HUES64 (cell line): ENCODE data around the gene JAK3.
"Not testable (repeated sequence)": the region's sequence is repeated elsewhere in the genome, so short reads cannot be mapped to it uniquely, and the experiment has no call there.

ENCODE experiments used
- H3K27ac ChIP-seq: 2 replicates; pipeline ENCODE4 v1.7.0; 2013; ENCODE audit warnings: low read depth, low read length, inconsistent platforms
- H3K27me3 ChIP-seq: 2 replicates; pipeline ENCODE4 v1.6.1; 2013; ENCODE audit warnings: mild to moderate bottlenecking, low read length; ENCODE audit not compliant: insufficient read depth
- H3K36me3 ChIP-seq: 2 replicates; pipeline ENCODE4 v1.6.1; 2013; ENCODE audit warnings: mild to moderate bottlenecking, low read length; ENCODE audit not compliant: insufficient read depth
- H3K4me1 ChIP-seq: 2 replicates; pipeline ENCODE4 v1.6.1; 2013; ENCODE audit warnings: mild to moderate bottlenecking, low read length, moderate library complexity; ENCODE audit not compliant: insufficient read depth
- H3K4me3 ChIP-seq: 2 replicates; pipeline ENCODE4 v1.5.1; 2013; ENCODE audit warnings: mild to moderate bottlenecking, low read length, moderate library complexity
- H3K9ac ChIP-seq: 2 replicates; pipeline ENCODE4 v1.6.1; 2013; ENCODE audit warnings: mild to moderate bottlenecking, low read depth, low read length
- H3K9me3 ChIP-seq: 2 replicates; pipeline ENCODE4 v1.6.1; 2013; ENCODE audit warnings: low read depth, low read length; ENCODE audit not compliant: insufficient read depth
- WGBS: fragments of 150-250, 120-280 bp; methylation state at CpG from one replicate; pipeline ENCODE4 v1.1.7; 2013; ENCODE audit warnings: missing lambda C conversion rate; 5-methylcytosine and 5-hydroxymethylcytosine counted together

JAK3 gene

DNA sequence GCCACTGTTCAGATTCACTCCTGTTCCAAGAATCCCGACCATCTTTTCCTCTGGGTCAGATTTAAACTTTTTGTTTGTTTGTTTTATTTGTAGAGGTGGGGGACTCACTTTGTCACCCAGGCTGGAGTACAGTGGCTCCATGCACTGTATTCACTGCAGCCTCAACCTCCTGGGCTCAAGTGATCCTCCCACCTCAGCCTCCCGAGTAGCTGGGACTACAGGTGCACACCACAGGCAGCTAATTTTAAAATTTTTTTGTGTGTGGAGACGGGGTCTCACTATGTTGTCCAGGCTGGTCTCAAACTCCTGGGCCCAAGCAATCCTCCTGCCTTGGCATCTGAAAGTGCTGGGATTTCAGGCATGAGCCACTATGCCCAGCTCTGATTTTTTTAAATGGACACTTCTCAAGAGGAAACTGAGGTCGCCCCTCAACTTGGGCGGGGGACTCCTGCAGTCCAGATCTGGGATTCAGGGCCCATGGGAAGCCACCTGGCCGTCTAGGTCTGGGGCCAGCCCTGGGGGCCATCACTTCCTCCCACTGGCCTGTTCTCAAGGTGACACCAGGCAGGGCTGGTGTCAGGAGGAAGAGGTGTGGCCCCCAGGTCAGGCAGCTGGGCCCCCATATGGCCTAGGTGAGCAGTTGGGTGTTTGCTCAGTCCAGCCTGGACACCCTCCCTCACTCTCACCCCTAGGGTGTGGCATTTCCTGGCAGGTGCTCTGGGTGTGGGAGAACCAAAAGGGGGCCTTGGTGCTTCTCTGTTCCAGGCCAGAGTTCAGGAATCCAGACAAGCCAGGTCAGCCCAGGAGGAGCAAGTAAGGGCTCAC, 51.6 kb downstream of the JAK3 start:
- H3K4me1 ChIP-seq, result no peaks in the 10 kb centered on the region
- peaks cover 23% of the 10 kb centered on the region for H3K27me3 ChIP-seq
- no peak overlapping the region for H3K9ac ChIP-seq
- H3K27ac ChIP-seq, result no peak overlapping the region
- WGBS, result 87% methylated on average over 6 of the region's 6 CpGs
- no peaks in the 10 kb centered on the region for H3K9me3 ChIP-seq
- no peak overlapping the region; the same call in 1 of the 2 replicates for H3K4me3 ChIP-seq
- H3K36me3 ChIP-seq, result no peaks in the 10 kb centered on the region

DNA sequence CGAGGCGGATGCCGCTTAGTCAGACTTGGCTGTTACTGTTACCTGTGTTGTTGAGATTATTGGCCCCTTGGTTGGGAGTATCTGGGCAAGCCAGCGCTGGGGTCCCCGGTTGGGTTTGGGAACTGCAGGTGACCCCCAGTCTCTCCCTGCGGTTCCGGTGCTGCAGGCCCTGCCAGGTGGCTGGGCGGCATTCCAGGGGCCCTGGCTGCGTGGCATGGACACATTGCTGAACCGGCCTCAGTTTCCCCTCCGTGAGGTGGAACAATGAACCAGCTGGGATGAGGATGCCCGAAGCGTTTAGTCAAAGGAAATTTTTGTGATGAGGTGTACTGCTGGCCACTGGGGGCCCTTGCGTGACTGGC, 52.3 kb downstream of the JAK3 start:
- WGBS, result 46% methylated on average over 14 of the region's 14 CpGs
- Histone ChIP-seq H3K4me3 (peak overlapping the region; percentile 65), H3K27ac (no peak overlapping the region), H3K9me3 (no peaks in the 10 kb centered on the region), H3K27me3 (peaks cover 23% of the 10 kb centered on the region), H3K9ac (peak overlapping the region; percentile 54), H3K4me1 (no peaks in the 10 kb centered on the region), H3K36me3 (no peaks in the 10 kb centered on the region)

DNA sequence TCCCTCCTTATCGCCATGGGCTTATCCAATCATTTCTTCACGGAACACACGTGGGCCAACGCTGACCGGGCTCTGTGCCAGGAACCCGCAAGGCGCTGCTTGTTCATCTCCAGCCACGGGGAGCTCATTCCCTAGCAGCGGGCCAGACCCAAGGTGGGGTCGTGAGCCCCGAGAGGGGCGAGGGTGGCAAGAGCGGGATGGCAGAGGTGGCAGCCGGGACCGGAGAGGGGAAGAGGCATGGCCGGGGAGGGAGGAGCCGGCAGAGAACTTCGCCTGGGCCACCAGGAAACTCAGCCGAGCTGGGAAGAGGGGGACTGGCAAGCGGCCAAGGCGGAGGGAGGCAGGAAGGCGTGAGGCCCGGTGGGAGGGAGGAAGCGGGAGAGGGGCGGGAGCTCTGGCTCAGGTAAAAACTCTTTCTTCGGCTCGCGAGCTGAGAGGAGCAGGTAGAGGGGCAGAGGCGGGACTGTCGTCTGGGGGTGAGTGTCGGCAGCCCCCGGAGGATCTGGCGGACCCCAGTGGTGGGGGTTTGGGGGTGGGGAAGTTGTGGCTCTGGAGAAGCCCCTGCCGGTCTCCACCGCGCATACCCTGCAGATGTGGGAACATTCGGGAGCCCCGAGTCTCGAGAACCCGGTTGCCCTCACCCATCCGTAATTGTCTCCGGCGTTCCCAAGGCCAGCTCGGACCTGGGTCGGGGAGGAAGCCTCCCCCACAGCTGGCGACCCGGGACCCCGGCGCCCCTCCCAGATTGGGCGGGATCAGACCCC, 52.9 kb downstream of the JAK3 start, which contains the start of gene B3GNT3:
B3GNT3 (plus strand) TSS at position 408 of the 764 bp plus-strand sequence. CDS start 12,670 bp downstream, outside the sequence.
- H3K4me3 ChIP-seq, result peak within 1 kb of the TSS; percentile 65
- H3K9ac ChIP-seq, result peak within 1 kb of the TSS; percentile 54
- H3K4me1 ChIP-seq, result no peaks in the 10 kb centered on the region
- H3K27ac ChIP-seq, result no peak within 1 kb of the TSS
- H3K27me3 ChIP-seq, result peaks cover 23% of the 10 kb centered on the region
- H3K9me3 ChIP-seq, result no peaks in the 10 kb centered on the region
- 14% methylated on average over 50 of the region's 50 CpGs for WGBS
- no peaks in the 10 kb centered on the region for H3K36me3 ChIP-seq

- Histone ChIP-seq H3K27me3 (peaks cover 23% of the 10 kb centered on the region), H3K27ac (no peak overlapping the region), H3K9ac (no peak overlapping the region), H3K36me3 (no peaks in the 10 kb centered on the region), H3K4me1 (no peaks in the 10 kb centered on the region), H3K9me3 (no peaks in the 10 kb centered on the region), H3K4me3 (peak overlapping the region; percentile 65)
- WGBS, result 61% methylated on average over 9 of the region's 9 CpGs
Measured at GRCh38 chr19:17794412-17794730, 53.4 kb downstream of the JAK3 start.

GRCh38 chr19:17790059-17790780, 57.6 kb downstream of the JAK3 start:
- Histone ChIP-seq H3K27me3 (peaks cover 15% of the 10 kb centered on the region), H3K9me3 (no peaks in the 10 kb centered on the region), H3K27ac (no peak overlapping the region), H3K4me1 (no peaks in the 10 kb centered on the region), H3K4me3 (no peak overlapping the region), H3K9ac (no peak overlapping the region), H3K36me3 (no peaks in the 10 kb centered on the region)
- WGBS, result 81% methylated on average over 6 of the region's 6 CpGs

DNA sequence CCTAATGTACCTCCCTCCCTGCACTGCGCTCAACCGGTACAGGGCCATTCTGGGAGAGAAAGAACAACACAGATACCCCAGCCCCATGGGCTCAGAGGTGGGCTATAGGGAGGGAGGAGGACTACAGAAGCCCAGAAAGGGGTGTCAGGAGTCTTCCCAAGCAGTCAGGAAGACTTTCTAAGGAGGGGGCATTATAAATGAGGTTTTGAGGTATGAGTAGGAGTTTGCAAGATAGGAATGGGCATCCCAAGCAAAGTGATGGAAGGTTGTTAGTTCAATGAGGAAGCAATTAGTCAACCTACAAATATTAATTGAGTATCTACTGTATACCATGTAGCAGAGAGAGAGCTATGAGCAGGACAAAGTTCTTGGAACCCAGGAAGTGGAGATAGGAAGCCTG, 59.1 kb downstream of the JAK3 start:
- Histone ChIP-seq H3K27me3 (peaks cover under 1% of the 10 kb centered on the region; the same call in 1 of the 2 replicates), H3K4me1 (no peaks in the 10 kb centered on the region), H3K27ac (no peak overlapping the region), H3K4me3 (no peak overlapping the region), H3K36me3 (peaks cover 3% of the 10 kb centered on the region; the same call in 1 of the 2 replicates), H3K9me3 (no peaks in the 10 kb centered on the region), H3K9ac (no peak overlapping the region)
- no CpG with 5 or more reads among the region's 2 CpGs for WGBS

GRCh38 chr19:17787274-17787913, 60.4 kb downstream of the JAK3 start:
- Histone ChIP-seq H3K9ac (no peak overlapping the region), H3K27ac (no peak overlapping the region), H3K4me1 (no peaks in the 10 kb centered on the region), H3K4me3 (no peak overlapping the region), H3K27me3 (no peaks in the 10 kb centered on the region), H3K36me3 (peaks cover 7% of the 10 kb centered on the region; the same call in 1 of the 2 replicates), H3K9me3 (no peaks in the 10 kb centered on the region)
- 95% methylated on average over 14 of the region's 14 CpGs for WGBS

GRCh38 chr19:17784201-17785008, 63.4 kb downstream of the JAK3 start:
- no peak overlapping the region for H3K27ac ChIP-seq
- H3K4me3 ChIP-seq, result no peak overlapping the region
- peaks cover 7% of the 10 kb centered on the region; the same call in 1 of the 2 replicates for H3K36me3 ChIP-seq
- 65% methylated on average over 32 of the region's 32 CpGs for WGBS
- H3K9me3 ChIP-seq, result no peaks in the 10 kb centered on the region
- no peaks in the 10 kb centered on the region for H3K27me3 ChIP-seq
- no peaks in the 10 kb centered on the region for H3K4me1 ChIP-seq
- no peak overlapping the region for H3K9ac ChIP-seq

- H3K27me3 ChIP-seq, H3K4me1 ChIP-seq, H3K9me3 ChIP-seq, H3K36me3 ChIP-seq, H3K27ac ChIP-seq, H3K4me3 ChIP-seq, H3K9ac ChIP-seq: not testable (repeated sequence)
- WGBS, result 90% methylated on average over 5 of the region's 5 CpGs
Measured at GRCh38 chr19:17783721-17784120, 64.1 kb downstream of the JAK3 start.

DNA sequence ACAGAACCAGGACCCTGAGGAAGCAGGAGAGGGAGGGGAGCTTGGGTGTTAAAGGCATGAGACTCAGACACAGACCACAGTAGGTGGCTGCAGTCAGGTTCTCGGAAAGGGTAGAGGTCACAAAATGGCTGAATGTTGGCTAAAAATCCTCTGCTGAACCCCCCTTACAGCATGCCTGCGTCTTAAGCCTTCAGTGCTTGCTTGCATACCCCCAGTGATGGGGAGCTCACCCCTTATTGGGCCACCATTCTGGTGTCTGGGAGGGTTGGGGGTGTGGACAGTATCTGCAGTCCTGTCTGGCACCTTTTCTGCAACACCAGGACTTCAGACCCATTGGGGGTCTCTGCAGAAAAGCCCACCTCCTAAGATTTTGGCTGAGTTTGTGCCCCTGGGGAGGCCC, 67.0 kb downstream of the JAK3 start:
- no peaks in the 10 kb centered on the region for H3K9me3 ChIP-seq
- H3K27ac ChIP-seq, result no peak overlapping the region
- H3K27me3 ChIP-seq, result no peaks in the 10 kb centered on the region
- no peak overlapping the region for H3K4me3 ChIP-seq
- H3K36me3 ChIP-seq, result peaks cover 7% of the 10 kb centered on the region; the same call in 1 of the 2 replicates
- WGBS, result 78% methylated on average over 2 of the region's 2 CpGs
- H3K9ac ChIP-seq, result no peak overlapping the region
- no peaks in the 10 kb centered on the region for H3K4me1 ChIP-seq
